B cell (primary cell): ENCODE results near the gene MICALL2.

Experiments
- EZH2 ChIP-seq: IDR thresholded peaks from 2 replicates; pipeline ENCODE4 v1.6.1; 2012; ENCODE audit warnings: borderline replicate concordance, low read depth, mild to moderate bottlenecking, moderate library complexity, low read length; ENCODE audit not compliant: insufficient read depth, poor library complexity, severe bottlenecking
- TF ChIP-seq, protein P1 (sequence below): fragments of 200-600 bp; IDR thresholded peaks from one replicate; pipeline ENCODE4 v1.8.0; 2022; ENCODE audit warnings: antibody characterized with exemption, mild to moderate bottlenecking

- TF ChIP-seq, protein P1, sequence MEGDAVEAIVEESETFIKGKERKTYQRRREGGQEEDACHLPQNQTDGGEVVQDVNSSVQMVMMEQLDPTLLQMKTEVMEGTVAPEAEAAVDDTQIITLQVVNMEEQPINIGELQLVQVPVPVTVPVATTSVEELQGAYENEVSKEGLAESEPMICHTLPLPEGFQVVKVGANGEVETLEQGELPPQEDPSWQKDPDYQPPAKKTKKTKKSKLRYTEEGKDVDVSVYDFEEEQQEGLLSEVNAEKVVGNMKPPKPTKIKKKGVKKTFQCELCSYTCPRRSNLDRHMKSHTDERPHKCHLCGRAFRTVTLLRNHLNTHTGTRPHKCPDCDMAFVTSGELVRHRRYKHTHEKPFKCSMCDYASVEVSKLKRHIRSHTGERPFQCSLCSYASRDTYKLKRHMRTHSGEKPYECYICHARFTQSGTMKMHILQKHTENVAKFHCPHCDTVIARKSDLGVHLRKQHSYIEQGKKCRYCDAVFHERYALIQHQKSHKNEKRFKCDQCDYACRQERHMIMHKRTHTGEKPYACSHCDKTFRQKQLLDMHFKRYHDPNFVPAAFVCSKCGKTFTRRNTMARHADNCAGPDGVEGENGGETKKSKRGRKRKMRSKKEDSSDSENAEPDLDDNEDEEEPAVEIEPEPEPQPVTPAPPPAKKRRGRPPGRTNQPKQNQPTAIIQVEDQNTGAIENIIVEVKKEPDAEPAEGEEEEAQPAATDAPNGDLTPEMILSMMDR = no peak
- no peak for TF ChIP-seq EZH2
Measured at GRCh38 chr7:1440620-1441019, 18.6 kb downstream of the MICALL2 start.
